GM12878 (cell line): ENCODE results near the gene RWDD4. TPM values are rescaled to one million over a fixed set of nuclear protein-coding genes. Genes with fewer than 3 reads are reported as not detected.

ENCODE experiments used
- ATF3 ChIP-seq: IDR thresholded peaks from 2 replicates; pipeline ENCODE4 v1.6.1; 2011; ENCODE audit warnings: low read depth, mild to moderate bottlenecking, low read length, moderate library complexity, borderline replicate concordance; ENCODE audit errors: extremely low read depth
- CHD1 ChIP-seq: IDR thresholded peaks from 2 replicates; pipeline ENCODE4 v1.6.1; 2012; ENCODE audit warnings: low read depth, low read length, improper control_type of control experiment
- CTCF ChIP-seq, 3 experiments: IDR thresholded peaks in 2 of 3; conservative IDR thresholded peaks in 1 of 3; 2 replicates each; pipeline ENCODE4 v1.5.1; 2011; ENCODE audit warnings: low read depth in 3 of 3, low read length in 3 of 3, mild to moderate bottlenecking in 3 of 3, control low read depth in 2 of 3, moderate library complexity in 2 of 3, inconsistent platforms in 1 of 3, mixed read lengths in 1 of 3; ENCODE audit not compliant: control insufficient read depth in 2 of 3, insufficient read depth in 1 of 3; ENCODE audit errors: extremely low read depth in 1 of 3
- ETV6 ChIP-seq, 2 experiments: fragments of 450-650 bp in 1 of 2; IDR thresholded peaks in 1 of 2; conservative IDR thresholded peaks in 1 of 2; 2 replicates each; pipeline ENCODE4 v1.6.1; 2014; ENCODE audit warnings: antibody characterized with exemption in 1 of 2, borderline replicate concordance in 1 of 2, low read depth in 1 of 2, mild to moderate bottlenecking in 1 of 2, moderate library complexity in 1 of 2
- HDGF ChIP-seq: fragments of 450-650 bp; IDR thresholded peaks from 2 replicates; pipeline ENCODE4 v1.6.1; 2016; ENCODE audit warnings: antibody characterized with exemption
- LARP7 ChIP-seq: fragments of 450-650 bp; IDR thresholded peaks from 2 replicates; pipeline ENCODE4 v1.6.1; 2017; ENCODE audit warnings: mild to moderate bottlenecking
- MAX ChIP-seq: IDR thresholded peaks from 2 replicates; pipeline ENCODE4 v1.6.1; 2012; ENCODE audit warnings: low read depth, low read length, improper control_type of control experiment
- MEF2A ChIP-seq: IDR thresholded peaks from 2 replicates; pipeline ENCODE4 v1.6.1; 2011; ENCODE audit warnings: low read depth, mild to moderate bottlenecking, low read length, moderate library complexity; ENCODE audit not compliant: insufficient read depth
- MTA3 ChIP-seq: IDR thresholded peaks from 2 replicates; pipeline ENCODE4 v1.6.1; 2012; ENCODE audit warnings: low read length, inconsistent platforms, borderline replicate concordance
- MXI1 ChIP-seq: fragments of 150-350 bp; IDR thresholded peaks from 2 replicates; pipeline ENCODE4 v1.6.1; 2011; ENCODE audit warnings: low read depth, mild to moderate bottlenecking, inconsistent platforms, low read length, improper control_type of control experiment
- MYC ChIP-seq: IDR thresholded peaks from 2 replicates; pipeline ENCODE4 v1.6.1; 2011; ENCODE audit warnings: mild to moderate bottlenecking, low read length, moderate library complexity, inconsistent platforms; ENCODE audit not compliant: insufficient read depth, insufficient replicate concordance, insufficient read length, severe bottlenecking
- NFXL1 ChIP-seq: fragments of 450-650 bp; IDR thresholded peaks from 2 replicates; pipeline ENCODE4 v1.6.1; 2017; ENCODE audit warnings: antibody characterized with exemption, mild to moderate bottlenecking, borderline replicate concordance
- NR2C2 ChIP-seq: IDR thresholded peaks from 2 replicates; pipeline ENCODE4 v1.6.1; 2011; ENCODE audit warnings: borderline replicate concordance, low read depth; ENCODE audit not compliant: control insufficient read depth, insufficient read length
- NR2F1 ChIP-seq: fragments of 450-650 bp; conservative IDR thresholded peaks from 2 replicates; pipeline ENCODE4 v1.6.1; 2017; ENCODE audit warnings: mild to moderate bottlenecking
- POLR2AphosphoS2 ChIP-seq: IDR thresholded peaks from 2 replicates; pipeline ENCODE4 v1.6.1; 2011; ENCODE audit warnings: low read depth, mild to moderate bottlenecking, low read length, improper control_type of control experiment, moderate library complexity
- SREBF2 ChIP-seq: IDR thresholded peaks from 2 replicates; pipeline ENCODE4 v1.6.1; 2012; ENCODE audit warnings: mild to moderate bottlenecking, low read length
- SUPT20H ChIP-seq: IDR thresholded peaks from 2 replicates; pipeline ENCODE4 v1.6.1; 2011; ENCODE audit warnings: low read depth, mild to moderate bottlenecking, low read length, moderate library complexity, borderline replicate concordance; ENCODE audit not compliant: control insufficient read depth
- TCF12 ChIP-seq: IDR thresholded peaks from 2 replicates; pipeline ENCODE4 v1.6.1; 2011; ENCODE audit warnings: low read depth, mild to moderate bottlenecking, low read length
- USF2 ChIP-seq: IDR thresholded peaks from 2 replicates; pipeline ENCODE4 v1.6.1; 2011; ENCODE audit warnings: low read depth, low read length, improper control_type of control experiment, borderline replicate concordance
- ZNF207 ChIP-seq: fragments of 450-650 bp; IDR thresholded peaks from 2 replicates; pipeline ENCODE4 v1.6.1; 2014; ENCODE audit warnings: antibody characterized with exemption, mild to moderate bottlenecking, borderline replicate concordance
- ZNF687 ChIP-seq: fragments of 450-650 bp; IDR thresholded peaks from 2 replicates; pipeline ENCODE4 v1.6.1; 2017; ENCODE audit warnings: mild to moderate bottlenecking, moderate library complexity
- polyA plus RNA-seq, 11 experiments: library from polyadenylated mRNA; depleted of rRNA in 4 of 11; unstranded in 6 of 11; stranded (reverse) in 5 of 11; fragments of >200 nt; fragmentation: Nextera tagmentation in 4 of 11; fragmentation: Illumina TruSeq in 1 of 11; extraction: Ambion mirVana in 4 of 11; extraction: Trizol in 1 of 11; gene quantifications; 1 replicate in 1 of 11; 2 replicates in 10 of 11; pipeline versions ENCODE4 v1.2.1 to v1.2.3, GENCODE V29; 2011 to 2016; ENCODE audit warnings: inconsistent platforms in 2 of 11, missing spikeins in 2 of 11, low read depth in 1 of 11
- total RNA-seq, 4 experiments: library from RNA; depleted of rRNA in 3 of 4; stranded (reverse); fragments of >200 nt in 3 of 4; fragmentation: Illumina TruSeq in 1 of 4; extraction: Trizol in 1 of 4; gene quantifications; 2 replicates each; pipeline versions ENCODE4 v1.2.1 to v1.2.3, GENCODE V29; 2013 to 2021

RWDD4 gene
- total and polyA plus RNA-seq, 10 of the 15 experiments (the other 5 are each of a cell fraction or from before 2014, with no cell fraction given), result 11.2 to 37.8 (median 19.9) TPM

- no peak for TF ChIP-seq NR2F1
- TF ChIP-seq MAX, result no peak
- TF ChIP-seq ATF3, result no peak
- TF ChIP-seq CTCF (IDR thresholded peaks at IDR 0.05 in 2 of 3, conservative IDR thresholded peaks at IDR 0.05 in 1 of 3; ENCODE audit: control insufficient read depth in 2 of 3, extremely low read depth in 1 of 3, insufficient read depth in 1 of 3, low read depth in 3 of 3, low read length in 3 of 3), result no peak
- TF ChIP-seq MYC, result no peak
- no peak for TF ChIP-seq TCF12
- 0 out of 2 replicates have a peak, but pooled peaks have one; percentile 9 for TF ChIP-seq ZNF207
- TF ChIP-seq MTA3, result no peak
- TF ChIP-seq USF2, result no peak
- TF ChIP-seq SUPT20H, result no peak
- TF ChIP-seq HDGF, result peak; percentile 64; the same call in 1 of the 2 replicates
- no peak for TF ChIP-seq SREBF2
- 0 out of 2 replicates have a peak, but pooled peaks have one; percentile 48 for TF ChIP-seq ZNF687
- no peak for TF ChIP-seq CHD1
- no peak for TF ChIP-seq NFXL1
- TF ChIP-seq MXI1, result no peak
- TF ChIP-seq POLR2AphosphoS2, result no peak
- TF ChIP-seq LARP7, result peak; percentile 50; the same call in 1 of the 2 replicates
- no peak for TF ChIP-seq ETV6 (conservative IDR thresholded peaks at IDR 0.05 in 1 of 2, IDR thresholded peaks at IDR 0.05 in 1 of 2; ENCODE audit: borderline replicate concordance in 1 of 2, low read depth in 1 of 2)
- no peak for TF ChIP-seq NR2C2
- no peak for TF ChIP-seq MEF2A
These were observed at the start of gene RWDD4, which contains the start of gene TRAPPC11 (continued) for GRCh38 chr4:183659029-183659871.
